SIG-M5 (cell line): ENCODE results near the gene PTTG1IP.

Experiments
- DNase-seq: peaks from one replicate; lab custom pipeline; 2025; lab: John Stamatoyannopoulos, UW

Gene PTTG1IP

GRCh38 chr21:44823179-44823660 lies 50.3 kb downstream of the PTTG1IP start:
- no peak for DNase-seq

DNA sequence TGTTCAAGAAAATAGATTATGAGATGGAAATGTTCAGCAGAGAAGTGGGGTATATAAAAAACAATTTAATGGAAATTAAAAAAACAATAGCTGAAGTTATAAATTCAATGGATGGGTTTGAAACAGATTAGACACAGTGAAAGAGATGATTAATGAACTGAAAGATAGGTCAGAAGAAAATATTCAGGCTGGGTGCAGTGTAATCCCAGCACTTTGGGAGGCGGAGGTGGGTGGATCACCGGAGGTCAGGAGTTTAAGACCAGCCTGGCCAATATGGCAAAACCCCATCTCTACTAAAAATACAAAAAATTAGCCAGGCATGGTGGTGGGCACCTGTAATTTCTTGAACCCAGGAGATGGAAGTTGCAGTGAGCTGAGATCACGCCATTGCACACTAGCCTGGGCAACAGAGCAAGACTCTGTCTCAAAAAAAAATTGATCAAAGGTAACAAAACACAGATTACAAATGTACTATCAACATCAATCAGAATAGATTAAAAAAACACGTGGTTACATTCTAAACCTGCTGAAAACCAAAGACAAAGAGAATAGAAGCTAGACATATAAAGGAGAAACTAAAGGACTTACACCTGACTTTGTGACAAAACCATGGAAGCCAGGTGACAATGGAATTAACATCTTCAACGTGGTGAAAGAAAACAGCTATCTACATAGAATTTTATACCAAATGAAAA lies 50.9 kb downstream of the PTTG1IP start:
- no peak for DNase-seq

DNA sequence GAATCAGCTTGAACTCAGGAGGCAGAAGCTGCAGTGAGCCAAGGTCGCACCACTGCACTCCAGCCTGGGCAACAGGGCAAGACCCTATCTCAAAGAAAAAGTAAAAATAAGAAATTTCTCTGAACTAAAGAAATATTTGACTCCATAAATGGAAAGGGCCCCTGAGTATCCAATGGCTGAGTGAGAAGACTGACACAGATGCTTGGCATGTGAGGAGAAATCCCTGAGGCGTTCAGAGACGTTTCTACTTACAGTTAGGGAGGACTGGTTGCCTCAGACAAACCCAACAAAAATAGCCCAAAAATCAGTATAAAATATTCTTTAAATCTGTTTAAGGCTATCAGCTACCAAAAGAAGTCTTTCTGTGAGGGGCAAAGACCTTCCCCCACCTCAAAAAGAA lies 52.6 kb downstream of the PTTG1IP start:
- DNase-seq, result no peak

- DNase-seq, result no peak
These were observed 53.9 kb downstream of the PTTG1IP start for GRCh38 chr21:44819283-44820243.

- no peak for DNase-seq
These were observed 54.9 kb downstream of the PTTG1IP start for GRCh38 chr21:44818640-44819011.

DNA sequence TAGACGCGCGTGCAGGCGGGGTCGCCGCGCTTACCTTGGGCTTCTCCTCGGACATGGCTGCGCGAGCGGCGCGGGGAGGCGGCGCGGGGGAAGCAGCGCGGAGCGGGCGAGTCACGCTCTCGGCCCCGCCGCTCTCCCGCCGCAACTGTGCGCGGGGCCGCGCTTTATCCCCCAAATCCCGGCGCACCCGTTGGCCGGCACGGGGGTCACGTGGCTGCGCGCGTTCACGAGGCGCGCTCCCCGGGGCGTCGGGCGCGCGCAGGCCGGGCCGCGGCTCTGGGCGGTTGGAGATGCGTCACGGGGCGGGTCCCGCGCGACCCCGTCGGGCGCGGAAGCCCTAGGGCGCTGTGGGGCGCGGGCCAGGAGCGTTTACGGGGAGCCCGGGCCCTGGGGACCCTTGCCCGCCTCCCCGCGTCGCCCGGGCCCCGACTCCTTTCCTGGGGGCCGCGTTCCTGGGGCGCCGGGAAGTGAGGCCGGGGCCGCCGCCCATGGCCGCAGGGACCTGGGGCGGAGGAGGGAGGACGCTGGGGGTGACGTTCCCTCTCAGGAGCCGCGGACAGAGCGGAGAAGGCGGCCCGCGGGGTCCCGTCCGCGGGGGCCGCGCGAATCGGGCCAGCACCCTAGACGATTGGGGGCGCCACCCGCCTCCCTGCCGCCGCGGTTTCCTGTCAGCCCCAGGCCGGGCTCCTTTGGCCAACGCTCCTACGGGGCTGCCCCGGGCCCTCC lies 55.4 kb downstream of the PTTG1IP start, which contains the start of gene SUMO3:
Gene SUMO3 (minus strand): TSS at position 149 of the 726 bp plus-strand sequence. CDS start 94 bp downstream, at position 55.
- DNase-seq, result no peak

GRCh38 chr21:44817506-44817880 lies 56.0 kb downstream of the PTTG1IP start:
- no peak for DNase-seq

GRCh38 chr21:44816761-44817505 lies 56.6 kb downstream of the PTTG1IP start:
- no peak for DNase-seq

DNA sequence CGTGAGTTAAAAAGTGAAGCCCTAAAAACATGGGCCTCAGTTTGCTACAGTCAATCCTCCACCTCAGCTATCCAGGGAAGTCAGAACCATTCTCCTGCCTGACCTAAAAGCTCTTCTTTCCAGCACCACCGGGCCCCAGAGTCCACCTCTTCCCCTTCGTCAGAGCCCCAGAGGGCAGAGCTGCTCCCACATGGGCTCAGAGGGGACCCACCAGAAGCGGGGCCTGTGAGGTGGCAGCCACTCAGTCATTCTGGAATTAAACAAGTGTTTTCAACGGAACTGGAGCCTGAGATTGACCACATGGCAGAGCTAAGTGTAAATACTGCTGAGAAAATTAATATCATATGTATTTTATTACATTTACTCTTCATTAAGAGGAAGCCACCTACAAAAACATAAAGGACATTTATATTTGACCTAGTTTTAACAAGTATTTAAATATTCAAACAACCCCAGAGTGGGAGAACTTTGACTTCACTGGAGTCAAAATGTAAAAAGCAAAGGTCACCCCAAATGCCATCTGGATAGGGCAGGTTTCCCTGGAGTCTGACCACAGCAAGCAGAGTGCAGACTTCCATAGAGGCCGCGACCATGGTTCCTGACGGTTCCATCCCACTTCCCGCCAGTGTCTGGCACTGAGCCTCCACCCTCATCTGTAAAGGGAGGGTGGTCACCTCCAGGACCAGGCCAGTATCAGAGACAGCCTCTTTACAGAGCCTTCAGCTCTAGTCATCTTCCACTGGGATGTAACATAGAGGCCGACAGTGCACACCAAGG lies 57.5 kb downstream of the PTTG1IP start:
- no peak for DNase-seq

DNA sequence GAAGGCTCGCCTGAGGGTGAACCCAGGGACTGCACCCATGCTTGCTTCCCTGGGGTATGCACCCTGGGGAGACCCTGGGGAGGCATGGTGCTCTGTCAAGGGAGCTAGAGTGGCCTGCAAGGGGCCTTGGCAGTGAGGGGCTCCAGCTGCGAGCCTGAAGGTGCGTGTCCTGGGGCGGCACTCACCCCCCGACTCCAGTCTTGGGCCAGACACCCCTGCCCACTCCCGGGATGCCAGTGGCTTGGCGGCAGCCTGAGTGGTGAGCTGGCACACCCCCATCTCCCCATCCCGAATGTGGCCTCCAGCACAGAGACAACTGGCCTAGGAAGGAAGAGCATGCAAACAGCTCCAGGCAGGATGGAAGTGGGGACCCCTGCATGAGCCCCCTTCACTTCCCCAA lies 58.3 kb downstream of the PTTG1IP start:
- DNase-seq, result no peak

GRCh38 chr21:44814498-44815023 lies 58.9 kb downstream of the PTTG1IP start:
- no peak for DNase-seq

DNA sequence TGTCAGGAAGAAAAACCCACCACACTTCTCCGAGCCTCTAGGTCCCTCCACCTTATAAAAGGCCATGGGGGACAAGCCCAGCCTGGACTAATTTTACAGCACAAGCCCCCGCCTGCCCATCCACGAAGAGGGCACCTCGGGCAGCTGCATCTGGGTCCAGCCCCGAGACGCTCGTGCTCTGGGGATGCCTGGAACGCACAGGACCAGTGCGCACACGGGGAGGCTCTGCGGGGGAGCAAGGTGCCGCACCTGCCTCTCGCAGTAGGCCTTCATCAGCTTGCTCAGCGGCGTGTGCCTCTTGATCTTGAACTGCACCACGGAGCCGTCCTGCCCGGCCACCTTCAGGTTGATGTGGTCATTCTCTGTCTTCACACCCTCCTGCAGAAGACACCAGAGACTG lies 59.8 kb downstream of the PTTG1IP start:
- no peak for DNase-seq

DNA sequence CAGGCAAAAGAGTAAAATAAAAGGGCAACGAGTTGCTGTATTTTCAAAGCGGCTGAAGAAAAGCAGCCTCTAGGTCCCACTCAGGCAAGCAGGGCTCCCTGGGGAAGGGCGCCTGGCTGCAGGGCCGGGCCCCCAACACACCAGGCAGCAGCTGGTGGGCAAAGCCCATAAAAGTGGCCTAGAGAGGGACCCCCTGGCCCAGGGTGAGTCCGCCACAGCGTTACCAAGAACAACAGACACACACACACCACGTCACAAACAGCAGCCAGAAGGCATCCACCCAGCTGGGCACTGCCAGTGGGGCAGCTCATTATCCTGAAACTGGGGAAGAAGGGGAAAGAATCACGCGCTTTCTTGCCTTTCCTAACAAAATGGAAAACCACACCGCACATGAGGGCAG lies 60.3 kb downstream of the PTTG1IP start:
- DNase-seq, result no peak

- DNase-seq, result no peak
These were observed 60.9 kb downstream of the PTTG1IP start for GRCh38 chr21:44812640-44813039.

- no peak for DNase-seq
These were observed 62.7 kb downstream of the PTTG1IP start for GRCh38 chr21:44810779-44811178.

GRCh38 chr21:44805859-44806258 lies 67.6 kb downstream of the PTTG1IP start:
- no peak for DNase-seq

GRCh38 chr21:44805226-44805625 lies 68.3 kb downstream of the PTTG1IP start:
- DNase-seq, result no peak

DNA sequence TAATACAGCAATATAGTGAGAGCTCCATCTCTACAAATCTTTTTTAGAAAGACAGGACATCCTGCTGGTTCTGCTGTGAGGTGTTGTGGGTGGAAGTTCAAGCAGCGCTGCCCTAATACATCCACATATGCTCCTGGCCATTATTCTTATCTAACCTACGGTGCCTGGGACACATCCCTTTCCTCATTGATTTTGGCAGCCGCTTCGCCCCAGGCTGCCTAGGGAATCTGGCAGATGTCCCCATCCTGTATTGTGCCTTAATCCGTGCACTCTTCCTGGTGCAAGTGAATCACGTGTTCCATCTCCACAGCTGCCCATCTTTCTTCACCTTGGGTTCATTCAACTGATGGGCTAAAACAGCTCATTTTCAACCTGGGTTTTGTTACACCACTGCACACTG lies 68.7 kb downstream of the PTTG1IP start:
- DNase-seq, result no peak

- no peak for DNase-seq
These were observed 69.8 kb downstream of the PTTG1IP start for GRCh38 chr21:44803651-44804050.

DNA sequence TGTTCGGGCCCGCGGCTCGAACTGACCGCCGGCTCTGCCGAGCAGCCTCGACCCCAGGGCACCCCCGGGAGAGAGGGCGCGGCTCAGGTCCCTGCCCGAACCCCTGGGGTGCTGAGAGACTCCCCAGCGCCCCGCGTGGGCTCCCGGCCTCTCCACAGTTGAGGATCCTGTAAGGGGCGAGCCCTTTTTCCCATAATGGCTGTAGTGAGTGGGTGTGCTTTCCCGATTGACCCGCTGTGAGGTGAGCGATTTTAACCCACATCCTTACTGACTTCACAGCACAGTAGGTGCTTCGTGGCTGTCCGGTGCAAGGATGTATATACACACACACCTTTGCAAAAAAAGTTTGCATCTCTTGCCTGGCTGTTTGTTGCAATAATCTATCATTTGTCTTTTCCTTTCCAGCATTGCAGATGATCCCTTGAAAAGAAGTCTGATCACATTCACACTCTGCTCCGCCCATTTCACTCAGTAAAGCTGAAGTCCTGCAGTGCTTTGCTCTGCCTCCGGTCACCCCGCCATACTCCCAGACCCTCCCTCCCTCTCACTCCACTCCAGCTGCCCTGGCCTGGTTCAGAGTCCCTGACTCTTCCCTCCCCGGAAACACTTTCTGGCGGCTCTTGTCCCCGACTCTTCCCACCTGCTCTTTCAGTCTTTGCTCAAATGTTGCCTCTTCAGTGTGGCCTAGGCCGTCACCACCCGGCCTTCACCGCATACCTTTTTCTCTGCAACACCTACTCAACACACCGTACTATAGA lies 70.9 kb downstream of the PTTG1IP start:
- no peak for DNase-seq
